CD14-positive monocyte (primary cell): ENCODE results near the gene CENPP. TPM values are rescaled to one million over a fixed set of nuclear protein-coding genes. Genes with fewer than 3 reads are reported as not detected.

Source experiments
- DNase-seq, 3 donors: peaks; one replicate each; pipeline ENCODE4 v3.0.0-alpha.2; 2011 to 2022
- H2AFZ ChIP-seq: 2 replicates; pipeline ENCODE4 v1.6.0; 2012; ENCODE audit warnings: mild to moderate bottlenecking, low read depth, low read length, inconsistent platforms; ENCODE audit not compliant: insufficient read depth, poor library complexity, severe bottlenecking
- H3K27ac ChIP-seq, 2 donors: 1 replicate in 1 of 2; 2 replicates in 1 of 2; pipeline ENCODE4 v1.5.1; 2012 to 2013; ENCODE audit warnings: low read length in 2 of 2, control low read depth in 1 of 2, inconsistent platforms in 1 of 2, low read depth in 1 of 2, mild to moderate bottlenecking in 1 of 2
- H3K27me3 ChIP-seq, 2 donors: one replicate each; pipeline versions ENCODE4 v1.6.0 to v1.6.1; 2011 to 2013; ENCODE audit warnings: low read length in 2 of 2; ENCODE audit not compliant: control insufficient read depth in 2 of 2, insufficient read depth in 2 of 2
- H3K36me3 ChIP-seq, 2 donors: replicated peaks in 1 of 2; 1 replicate in 1 of 2; 2 replicates in 1 of 2; pipeline versions ENCODE4 v1.5.1 to v1.6.1; 2012 to 2013; ENCODE audit warnings: low read length in 2 of 2, control low read depth in 1 of 2, inconsistent platforms in 1 of 2, mild to moderate bottlenecking in 1 of 2; ENCODE audit not compliant: insufficient read depth in 2 of 2, control insufficient read depth in 1 of 2
- H3K4me1 ChIP-seq, 2 donors: 1 replicate in 1 of 2; 2 replicates in 1 of 2; pipeline versions ENCODE4 v1.5.1 to v1.6.1; 2012 to 2013; ENCODE audit warnings: low read length in 2 of 2, control low read depth in 1 of 2, inconsistent platforms in 1 of 2, mild to moderate bottlenecking in 1 of 2, moderate library complexity in 1 of 2; ENCODE audit not compliant: insufficient read depth in 2 of 2, control insufficient read depth in 1 of 2
- H3K4me2 ChIP-seq: replicated peaks from 2 replicates; pipeline ENCODE3; 2012; ENCODE audit warnings: low read length, moderate library complexity, mild to moderate bottlenecking; ENCODE audit not compliant: poor library complexity, severe bottlenecking; ENCODE audit errors: extremely low read depth
- H3K4me3 ChIP-seq, 3 experiments: fragments of 200-600 bp in 1 of 3; sonication (generic) in 1 of 3; replicated peaks in 1 of 3; 1 replicate in 2 of 3; 2 replicates in 1 of 3; pipeline ENCODE4 v1.5.1; 2011 to 2013; ENCODE audit warnings: low read length in 3 of 3, mild to moderate bottlenecking in 3 of 3, control low read depth in 2 of 3, low read depth in 2 of 3, inconsistent platforms in 1 of 3, moderate library complexity in 1 of 3
- H3K79me2 ChIP-seq: 2 replicates; pipeline ENCODE4 v1.6.0; 2012; ENCODE audit warnings: mild to moderate bottlenecking, control low read depth, inconsistent platforms, low read length, moderate library complexity; ENCODE audit not compliant: insufficient read depth
- H3K9ac ChIP-seq: 2 replicates; pipeline ENCODE4 v1.6.0; 2017; ENCODE audit warnings: low read length, mild to moderate bottlenecking; ENCODE audit not compliant: insufficient read depth, poor library complexity, severe bottlenecking
- H3K9me3 ChIP-seq, 2 donors: replicated peaks in 1 of 2; 1 replicate in 1 of 2; 2 replicates in 1 of 2; pipeline versions ENCODE4 v1.5.1 to v1.6.1; 2012 to 2013; ENCODE audit warnings: low read length in 2 of 2, control low read depth in 1 of 2; ENCODE audit not compliant: control insufficient read depth in 1 of 2, insufficient read depth in 1 of 2
- H4K20me1 ChIP-seq: 2 replicates; pipeline ENCODE4 v1.6.0; 2012; ENCODE audit warnings: mild to moderate bottlenecking, low read length, control low read depth, moderate library complexity; ENCODE audit not compliant: insufficient read depth
- H3K27ac Mint-ChIP-seq, 7 donors: one replicate each; pipeline ENCODE4 v1.8.0; 2020; ENCODE audit warnings: mild to moderate bottlenecking in 7 of 7, mixed read lengths in 7 of 7, moderate library complexity in 6 of 7, inconsistent platforms in 2 of 7
- H3K27me3 Mint-ChIP-seq, 3 donors: one replicate each; pipeline ENCODE4 v1.8.0; 2021 to 2022; ENCODE audit warnings: low read depth in 3 of 3, mild to moderate bottlenecking in 3 of 3, mixed read lengths in 3 of 3, moderate library complexity in 3 of 3, inconsistent platforms in 1 of 3
- H3K36me3 Mint-ChIP-seq, 2 donors: one replicate each; pipeline ENCODE4 v1.8.0; 2020; ENCODE audit warnings: mixed read lengths in 2 of 2, inconsistent platforms in 1 of 2, mild to moderate bottlenecking in 1 of 2
- H3K4me1 Mint-ChIP-seq: one replicate; pipeline ENCODE4 v1.8.0; 2020; ENCODE audit warnings: mild to moderate bottlenecking, mixed read lengths
- H3K4me3 Mint-ChIP-seq, 2 donors: one replicate each; pipeline ENCODE4 v1.8.0; 2020; ENCODE audit warnings: mild to moderate bottlenecking in 2 of 2, mixed read lengths in 2 of 2, moderate library complexity in 1 of 2
- H3K9me3 Mint-ChIP-seq, 7 donors: one replicate each; pipeline ENCODE4 v1.8.0; 2020 to 2022; ENCODE audit warnings: mixed read lengths in 7 of 7, mild to moderate bottlenecking in 6 of 7, moderate library complexity in 6 of 7, inconsistent platforms in 2 of 7
- CTCF ChIP-seq: fragments of 200-600 bp; IDR thresholded peaks from one replicate; pipeline ENCODE4 v1.8.0; 2022; ENCODE audit warnings: antibody characterized with exemption, mild to moderate bottlenecking
- WGBS: methylation state at CpG from one replicate; pipeline ENCODE4 v1.1.5; 2013; ENCODE audit warnings: missing lambda C conversion rate; ENCODE audit not compliant: insufficient coverage; 5-methylcytosine and 5-hydroxymethylcytosine counted together
- intact Hi-C, 2 donors: fragments of 100-400 bp; cut with micrococcal nuclease; formaldehyde crosslinking; loops; one replicate each; pipeline versions ENCODE4 v1.15.0 to v1.15.1; 2023
- polyA plus RNA-seq, 3 donors: library from polyadenylated mRNA; depleted of rRNA in 1 of 3; unstranded in 2 of 3; stranded (reverse) in 1 of 3; fragments of 300-500 nt in 2 of 3; fragments of >200 nt in 1 of 3; fragmentation: Illumina TruSeq in 2 of 3; gene quantifications; 1 replicate in 2 of 3; 2 replicates in 1 of 3; pipeline ENCODE4 v1.2.3, GENCODE V29; 2012 to 2021

The CENPP gene
- polyA plus RNA-seq, 3 donors: 0.50 to 1.1 (median 1.1) TPM

DNA sequence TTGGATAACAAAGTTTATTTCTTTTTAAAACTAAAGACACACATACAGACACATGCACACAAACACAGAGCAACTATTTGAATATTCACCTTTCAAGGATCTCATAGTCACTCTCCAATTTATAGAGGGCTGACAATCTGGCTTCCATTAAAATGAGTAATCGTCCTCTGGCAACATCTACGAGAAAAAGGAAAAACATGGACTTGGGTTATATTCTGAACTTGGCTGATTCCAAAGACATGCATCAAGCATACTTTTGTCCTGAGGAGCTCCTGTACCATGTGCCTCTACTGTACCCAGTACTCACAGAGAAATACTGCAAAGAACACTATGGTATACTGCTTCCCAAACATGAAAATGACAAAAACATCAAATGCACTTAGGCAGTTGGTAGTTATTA is 47.6 kb upstream of the CENPP start:
- no peaks in the 10 kb centered on the region for H3K79me2 ChIP-seq
- H3K27me3 ChIP-seq: no peaks in the 10 kb centered on the region
- DNase-seq: no peak
- Mint-ChIP-seq H3K9me3 (no peaks in the 10 kb centered on the region), H3K27ac (no peak overlapping the region), H3K4me3 (no peak overlapping the region), H3K27me3 (no peaks in the 10 kb centered on the region), H3K4me1 (peaks cover 15% of the 10 kb centered on the region), H3K36me3 (peaks cover 80 to 88% of the 10 kb centered on the region in 2 donors)
- no peak for TF ChIP-seq CTCF
- WGBS: 100% methylated on average over 2 of the region's 2 CpGs
- H3K4me1 ChIP-seq: peaks cover 0 to 10% of the 10 kb centered on the region in 2 donors
- no peak overlapping the region for H2AFZ ChIP-seq
- H4K20me1 ChIP-seq: no peaks in the 10 kb centered on the region
- no peak overlapping the region for H3K9ac ChIP-seq
- H3K4me2 ChIP-seq: no peak overlapping the region
- H3K4me3 ChIP-seq: no peak overlapping the region
- H3K9me3 ChIP-seq: no peaks in the 10 kb centered on the region
- intact Hi-C loops: no loop called here
- peaks cover 82 to 98% of the 10 kb centered on the region in 2 donors for H3K36me3 ChIP-seq
- H3K27ac ChIP-seq: no peak overlapping the region

DNA sequence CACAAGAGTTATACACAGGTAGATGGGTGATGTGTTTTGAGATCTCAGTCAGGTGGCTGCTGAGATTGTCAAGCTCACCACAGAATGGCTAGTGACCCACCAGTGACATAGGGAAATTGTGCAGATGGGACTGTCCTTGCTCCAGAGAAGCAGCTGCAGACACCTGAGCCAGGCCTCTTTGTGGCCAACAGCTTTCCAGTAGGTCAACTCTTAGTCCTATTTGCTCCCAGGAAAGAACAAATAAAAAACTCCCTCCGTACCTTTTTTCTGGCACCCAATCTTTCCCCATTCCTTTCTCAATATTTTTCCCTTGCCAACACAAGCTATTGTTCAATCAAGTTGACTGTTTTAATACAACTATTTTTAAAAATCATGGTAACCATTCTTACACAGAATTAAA is 46.5 kb upstream of the CENPP start:
- Mint-ChIP-seq H3K4me1 (peaks cover 15% of the 10 kb centered on the region), H3K27me3 (no peaks in the 10 kb centered on the region), H3K36me3 (peaks cover 73 to 86% of the 10 kb centered on the region in 2 donors), H3K27ac (no peak overlapping the region), H3K4me3 (no peak overlapping the region), H3K9me3 (no peaks in the 10 kb centered on the region)
- Histone ChIP-seq H2AFZ (no peak overlapping the region), H3K27ac (no peak overlapping the region), H3K79me2 (no peaks in the 10 kb centered on the region), H3K4me2 (no peak overlapping the region), H4K20me1 (no peaks in the 10 kb centered on the region), H3K27me3 (no peaks in the 10 kb centered on the region), H3K36me3 (peaks cover 78 to 96% of the 10 kb centered on the region in 2 donors), H3K9me3 (no peaks in the 10 kb centered on the region), H3K4me3 (no peak overlapping the region), H3K9ac (no peak overlapping the region), H3K4me1 (peaks cover 0 to 10% of the 10 kb centered on the region in 2 donors)
- 100% methylated on average over 1 of the region's 1 CpG for WGBS
- intact Hi-C loops: no loop called here
- DNase-seq: no peak
- TF ChIP-seq CTCF: no peak
